Measurements from ENCODE around the gene TBX10.

- TF ChIP-seq POLR2A (IDR thresholded peaks at IDR 0.05; ENCODE audit: low read depth, low read length) (no peak), POLR2AphosphoS5 (IDR thresholded peaks at IDR 0.05; ENCODE audit: low read depth, low read length) (no peak), TAF1 (IDR thresholded peaks at IDR 0.05; ENCODE audit: low read depth, low read length) (no peak)
Observed at GRCh38 chr11:67642173-67643120, 2.9 kb upstream of the TBX10 start.

Measured in GM12891 (cell line).